Effector CD8-positive, alpha-beta T cell (primary cell): ENCODE measurements around the gene MAGI3.
"Not testable (repeated sequence)": the region's sequence is repeated elsewhere in the genome, so short reads cannot be mapped to it uniquely, and the experiment has no call there.

Experiments used
- DNase-seq: peaks from one replicate; lab custom pipeline; 2025; lab: John Stamatoyannopoulos, UW

MAGI3 gene

DNA sequence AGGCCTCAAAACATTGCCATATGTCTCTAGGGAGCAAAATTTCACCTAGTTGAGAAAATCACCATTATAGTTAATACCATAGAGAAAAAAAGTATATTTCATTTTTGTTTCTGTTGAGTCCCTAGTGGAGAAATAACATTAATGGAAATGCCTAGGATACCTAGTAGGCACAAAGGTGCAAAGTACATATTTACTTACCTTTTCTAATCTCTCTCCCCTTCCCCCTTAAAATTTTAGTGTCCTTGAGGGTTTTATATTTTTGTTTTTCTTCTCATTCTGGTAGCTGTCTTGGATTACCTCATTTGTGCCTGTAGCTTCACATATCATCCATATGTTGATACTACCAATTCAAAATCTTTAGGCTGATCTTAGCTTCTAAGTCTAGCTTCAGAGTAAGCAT, 127.0 kb downstream of the MAGI3 start:
- DNase-seq: no peak

- DNase-seq: no peak
Observed at GRCh38 chr1:113517983-113518382, 127.7 kb downstream of the MAGI3 start.

DNA sequence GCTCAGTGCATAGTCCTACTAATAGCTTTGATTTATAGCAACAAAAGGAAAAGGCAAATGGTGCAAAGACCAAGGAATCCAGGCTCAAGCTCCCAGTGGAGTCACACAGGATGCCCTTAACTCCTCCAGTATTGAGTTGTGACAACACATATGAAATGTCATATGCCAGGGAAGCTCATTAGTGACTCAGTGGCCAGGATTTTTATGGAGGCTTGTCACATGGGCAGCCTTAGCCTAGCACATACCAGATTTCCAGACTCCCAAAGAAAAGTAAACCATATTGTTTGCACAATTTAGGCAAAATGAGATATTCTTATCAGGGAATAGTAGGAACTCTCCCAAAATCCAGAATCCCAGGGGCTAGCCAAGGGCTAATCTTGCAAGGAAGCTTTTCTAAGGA, 129.2 kb downstream of the MAGI3 start:
- DNase-seq: no peak

- no peak for DNase-seq
Observed at GRCh38 chr1:113530021-113530420, 139.7 kb downstream of the MAGI3 start.

- DNase-seq: no peak
Observed at GRCh38 chr1:113531321-113531720, 141.0 kb downstream of the MAGI3 start.

DNA sequence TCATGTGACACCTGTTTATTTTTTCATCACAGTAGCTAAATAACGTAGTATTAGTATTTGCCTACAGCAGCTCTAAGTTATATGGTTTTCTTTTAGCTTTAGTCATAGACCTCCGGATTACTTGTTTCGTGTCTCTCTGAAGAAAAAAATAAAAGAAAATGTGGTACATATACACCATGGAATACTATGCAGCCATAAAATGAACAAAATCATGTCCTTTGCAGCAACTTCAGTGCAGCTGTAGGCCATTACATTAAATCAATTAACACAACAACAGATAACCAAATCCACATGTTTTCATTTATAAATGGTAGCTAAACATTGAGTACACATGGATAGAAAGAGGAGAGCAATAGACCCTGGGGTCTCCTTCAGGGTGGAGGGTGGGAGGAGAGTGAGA, 142.7 kb downstream of the MAGI3 start:
- no peak for DNase-seq

DNA sequence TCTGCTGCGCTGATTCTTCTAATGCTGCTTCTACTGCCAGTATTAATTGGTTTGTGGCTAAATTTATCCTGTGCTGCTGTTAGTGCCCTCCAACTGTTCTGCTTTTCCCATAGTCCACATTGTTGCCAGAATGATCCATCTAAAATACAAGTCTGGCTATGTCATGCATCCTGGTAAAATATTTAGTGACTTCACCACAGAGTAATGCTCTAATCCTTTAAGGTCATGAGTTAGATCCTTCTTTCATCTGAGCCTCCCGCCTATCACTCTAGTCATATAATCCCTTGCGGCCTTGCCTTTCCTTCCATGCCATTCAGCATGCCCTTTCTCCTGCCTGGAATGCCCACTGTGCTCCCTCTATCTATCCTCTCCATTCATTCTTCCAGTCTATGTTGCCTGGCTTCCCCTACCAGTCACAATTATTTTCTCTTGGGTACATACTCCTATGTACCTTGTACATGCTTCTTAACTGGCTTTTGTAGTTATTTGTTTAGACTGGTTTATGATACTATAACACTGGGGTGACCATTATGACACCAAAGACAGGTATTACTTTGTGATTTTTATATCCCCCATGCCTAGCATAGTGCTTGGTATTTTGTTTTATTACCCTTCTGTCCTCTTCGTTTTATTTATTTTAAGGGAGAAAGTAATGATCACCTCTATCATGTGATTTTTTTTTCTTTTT, 144.0 kb downstream of the MAGI3 start:
- no peak for DNase-seq

DNA sequence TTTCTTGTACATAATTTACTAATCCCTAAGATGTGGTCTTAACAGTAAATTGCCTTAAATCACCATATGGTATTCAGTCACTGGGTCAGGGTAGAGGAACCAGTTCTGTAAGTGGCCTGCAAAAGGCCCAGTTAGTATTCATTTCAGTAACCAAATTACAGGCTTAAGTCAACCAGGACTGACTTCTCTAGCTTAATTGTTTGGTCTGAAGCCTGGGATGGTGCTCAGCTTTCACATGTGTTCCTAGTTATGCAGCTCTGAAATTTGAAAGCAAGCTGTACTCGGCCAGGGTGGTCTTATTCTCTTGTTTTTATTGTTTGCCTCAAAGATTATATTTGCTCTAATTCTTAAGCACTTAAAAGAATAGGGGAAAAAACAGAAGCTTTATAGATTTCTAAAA, 144.6 kb downstream of the MAGI3 start:
- no peak for DNase-seq

- no peak for DNase-seq
Observed at GRCh38 chr1:113536182-113536780, 146.0 kb downstream of the MAGI3 start.

- DNase-seq: no peak
Observed at GRCh38 chr1:113538225-113538624, 147.9 kb downstream of the MAGI3 start.

DNA sequence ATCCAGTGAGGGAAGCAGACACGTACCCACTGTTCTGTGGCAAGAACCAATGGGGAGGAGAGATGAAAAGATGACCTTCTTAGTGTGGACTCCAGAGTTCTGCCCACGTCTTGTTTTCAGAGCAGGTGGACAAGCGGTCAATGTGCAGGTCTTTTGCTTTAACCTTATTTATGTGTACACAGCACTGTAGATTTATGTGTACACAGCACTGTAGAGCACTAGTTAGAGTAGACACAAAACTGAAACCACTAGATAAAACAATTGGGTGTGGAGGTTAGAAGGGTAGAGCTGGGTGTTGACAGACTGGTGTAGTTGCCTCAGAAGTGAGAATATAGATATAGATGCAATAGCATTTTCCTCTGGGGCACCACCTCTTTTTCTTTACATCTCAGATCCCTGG, 150.0 kb downstream of the MAGI3 start:
- no peak for DNase-seq

- DNase-seq: no peak
Observed at GRCh38 chr1:113541106-113541505, 150.8 kb downstream of the MAGI3 start.

- DNase-seq: no peak
Observed at GRCh38 chr1:113542221-113542701, 151.9 kb downstream of the MAGI3 start.

DNA sequence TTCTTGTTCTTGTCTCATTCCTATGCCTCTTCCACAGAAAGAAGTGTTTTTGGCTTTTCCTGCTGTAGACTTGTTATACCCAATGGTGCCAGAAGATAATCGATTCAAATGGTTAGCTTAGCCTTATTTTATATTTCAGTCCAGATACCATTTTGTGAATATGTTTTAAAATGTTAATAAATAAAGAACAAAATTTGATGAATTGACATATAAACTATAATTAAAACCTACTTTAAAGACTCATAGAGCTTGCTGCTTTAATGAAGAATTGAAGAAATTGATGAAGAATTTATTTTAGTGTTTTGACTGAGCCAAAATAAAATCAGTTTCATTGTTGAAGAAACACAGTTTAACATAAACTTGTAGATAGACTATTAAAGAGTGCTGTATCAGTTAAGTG, 152.8 kb downstream of the MAGI3 start:
- no peak for DNase-seq

- DNase-seq: no peak
Observed at GRCh38 chr1:113545210-113545609, 154.9 kb downstream of the MAGI3 start.

GRCh38 chr1:113545626-113546025, 155.3 kb downstream of the MAGI3 start:
- no peak for DNase-seq

DNA sequence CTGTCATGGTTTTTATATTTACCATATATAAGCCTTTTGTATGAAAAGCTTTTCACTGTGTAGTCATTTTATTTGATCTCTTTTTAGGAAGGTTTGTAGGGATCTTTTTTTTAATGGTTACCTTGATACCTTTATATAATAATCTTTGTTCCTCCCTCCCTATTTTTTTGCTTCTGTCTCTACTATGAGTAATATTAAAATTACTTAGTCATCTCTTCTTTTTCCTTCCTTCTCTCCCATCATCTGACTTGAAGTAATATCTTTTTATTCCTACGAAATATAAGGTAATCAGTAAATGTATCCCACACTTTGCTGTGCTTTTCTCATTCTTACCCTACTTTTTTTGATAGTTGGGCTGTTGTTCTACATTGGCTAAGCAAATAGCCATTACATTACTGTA, 161.4 kb downstream of the MAGI3 start:
- no peak for DNase-seq

GRCh38 chr1:113552244-113552643, 161.9 kb downstream of the MAGI3 start:
- DNase-seq: no peak

DNA sequence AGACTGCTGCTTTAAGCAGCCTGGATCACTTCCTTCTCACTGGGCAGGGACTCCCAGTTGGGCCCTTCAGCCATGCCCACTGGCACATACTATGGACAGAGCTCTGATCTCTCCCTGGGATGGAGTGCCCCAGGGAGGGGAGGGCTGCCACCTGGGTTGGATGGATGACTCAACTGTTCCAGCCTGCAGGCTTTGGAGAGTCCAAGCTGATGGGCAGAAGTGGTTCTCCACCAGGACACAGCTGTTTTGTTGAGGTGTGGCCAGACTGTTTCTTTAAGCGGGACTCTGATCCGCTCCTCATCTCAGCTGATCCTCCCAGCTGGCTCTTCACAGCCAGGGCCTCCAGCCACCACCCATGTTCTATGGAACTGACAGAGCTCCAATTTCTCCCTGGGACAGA, 166.9 kb downstream of the MAGI3 start:
- DNase-seq: no peak

GRCh38 chr1:113565621-113566020, 175.3 kb downstream of the MAGI3 start:
- DNase-seq: no peak

- DNase-seq: no peak
Observed at GRCh38 chr1:113567427-113567826, 177.1 kb downstream of the MAGI3 start.

- not testable (repeated sequence) for DNase-seq
Observed at GRCh38 chr1:113575744-113576260, 185.5 kb downstream of the MAGI3 start.

DNA sequence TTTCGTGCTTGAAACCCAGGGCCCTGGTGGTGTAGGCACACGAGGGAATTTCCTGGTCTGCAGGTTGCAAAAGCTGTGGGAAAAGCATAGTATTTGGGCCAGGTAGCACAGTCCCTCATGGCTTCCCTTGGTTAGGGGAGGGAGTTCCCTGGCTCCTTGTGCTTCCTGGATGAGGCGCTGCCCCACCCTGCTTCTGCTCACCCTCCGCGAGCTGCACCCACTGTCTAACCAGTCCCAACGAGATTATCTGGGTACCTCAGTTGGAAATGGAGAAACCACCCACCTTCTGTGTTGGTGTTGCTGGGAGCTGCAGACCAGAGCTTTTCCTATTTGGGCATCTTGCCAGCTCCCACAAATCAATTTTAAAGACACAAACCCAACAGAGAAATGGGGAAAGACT, 186.0 kb downstream of the MAGI3 start:
- DNase-seq: no peak
